Neural cell (in vitro differentiated cells): ENCODE data around the gene ANKRD44. TPM values are rescaled to one million over a fixed set of nuclear protein-coding genes. Genes with fewer than 3 reads are reported as not detected.

Experiments
- H2AFZ ChIP-seq: fragments of 200-600, 300-800 bp; sonication (generic), shearing (Covaris generic); 2 replicates; pipeline ENCODE4 v1.6.0; 2014; ENCODE audit warnings: low read depth, mild to moderate bottlenecking, antibody characterized with exemption, low read length, moderate library complexity
- H3F3A ChIP-seq: fragments of 200-600 bp; shearing (Covaris generic); 2 replicates; pipeline ENCODE4 v1.6.1; 2016; ENCODE audit warnings: mild to moderate bottlenecking, moderate library complexity, mixed read lengths, antibody characterized with exemption, low read length; ENCODE audit not compliant: insufficient read depth, poor library complexity, severe bottlenecking
- H3K27ac ChIP-seq: fragments of 200-600, 300-800 bp; sonication (generic), shearing (Covaris generic); 2 replicates; pipeline ENCODE4 v1.5.1; 2014; ENCODE audit warnings: mild to moderate bottlenecking, low read length, moderate library complexity
- H3K27me3 ChIP-seq: fragments of 300-800, 200-600 bp; sonication (generic), shearing (Covaris generic); 2 replicates; pipeline ENCODE4 v1.6.0; 2014; ENCODE audit warnings: mild to moderate bottlenecking, low read depth, low read length, moderate library complexity; ENCODE audit not compliant: insufficient read depth
- H3K36me3 ChIP-seq: fragments of 300-800, 200-600 bp; sonication (generic), shearing (Covaris generic); 2 replicates; pipeline ENCODE4 v1.5.1; 2014; ENCODE audit warnings: mild to moderate bottlenecking, antibody characterized with exemption, low read length, moderate library complexity; ENCODE audit not compliant: insufficient read depth
- H3K4me2 ChIP-seq: fragments of 300-800, 200-600 bp; sonication (generic), shearing (Covaris generic); 2 replicates; pipeline ENCODE4 v1.6.0; 2014; ENCODE audit warnings: mild to moderate bottlenecking, low read length
- H3K4me3 ChIP-seq: fragments of 300-800, 200-600 bp; sonication (generic), shearing (Covaris generic); 2 replicates; pipeline ENCODE4 v1.5.1; 2014; ENCODE audit warnings: mild to moderate bottlenecking, low read length, moderate library complexity
- H3K79me2 ChIP-seq: fragments of 200-600 bp; shearing (Covaris generic); replicated peaks from 2 replicates; pipeline ENCODE4 v1.6.0; 2014; ENCODE audit warnings: mild to moderate bottlenecking, low read length, moderate library complexity; ENCODE audit not compliant: insufficient read depth
- H3K9ac ChIP-seq: fragments of 300-800, 200-600 bp; sonication (generic), shearing (Covaris generic); 2 replicates; pipeline ENCODE4 v1.6.1; 2016; ENCODE audit warnings: mild to moderate bottlenecking, low read length, mixed read lengths
- H3K9me2 ChIP-seq: fragments of 200-600 bp; shearing (Covaris generic); 2 replicates; pipeline ENCODE4 v1.6.1; 2016; ENCODE audit warnings: mild to moderate bottlenecking, low read length, mixed read lengths; ENCODE audit not compliant: insufficient read depth
- H3K9me3 ChIP-seq: fragments of 200-600, 300-800 bp; sonication (generic), shearing (Covaris generic); 2 replicates; pipeline ENCODE4 v1.6.1; 2016; ENCODE audit warnings: mild to moderate bottlenecking, mixed run types, low read length, moderate library complexity, mixed read lengths
- H4K20me1 ChIP-seq: fragments of 200-600 bp; shearing (Covaris generic); 2 replicates; pipeline ENCODE4 v1.6.1; 2016; ENCODE audit warnings: mild to moderate bottlenecking, mixed run types; ENCODE audit not compliant: insufficient read depth
- CTCF ChIP-seq: fragments of 450-650 bp; IDR thresholded peaks from 2 replicates; pipeline ENCODE4 v1.5.1; 2014; ENCODE audit warnings: antibody characterized with exemption, mild to moderate bottlenecking, moderate library complexity; ENCODE audit not compliant: poor library complexity, severe bottlenecking
- EP300 ChIP-seq: fragments of 450-650 bp; conservative IDR thresholded peaks from 2 replicates; pipeline ENCODE4 v1.6.1; 2014; ENCODE audit warnings: antibody characterized with exemption, mild to moderate bottlenecking, moderate library complexity; ENCODE audit not compliant: poor library complexity, severe bottlenecking
- EZH2 ChIP-seq: fragments of 200-600, 300-800 bp; shearing (Covaris generic), sonication (generic); IDR thresholded peaks from 2 replicates; pipeline ENCODE4 v1.6.1; 2014; ENCODE audit warnings: antibody characterized with exemption, low read length, borderline replicate concordance, mild to moderate bottlenecking; ENCODE audit not compliant: insufficient read depth, poor library complexity, severe bottlenecking
- MXI1 ChIP-seq: fragments of 450-650 bp; conservative IDR thresholded peaks from 2 replicates; pipeline ENCODE4 v1.6.1; 2014; ENCODE audit warnings: antibody characterized with exemption, mild to moderate bottlenecking; ENCODE audit not compliant: poor library complexity, severe bottlenecking
- POLR2AphosphoS5 ChIP-seq: IDR thresholded peaks from 2 replicates; pipeline ENCODE4 v1.6.1; 2012
- RAD21 ChIP-seq: fragments of 450-650 bp; conservative IDR thresholded peaks from 2 replicates; pipeline ENCODE4 v1.6.1; 2014; ENCODE audit warnings: antibody characterized with exemption, mild to moderate bottlenecking, moderate library complexity
- REST ChIP-seq: IDR thresholded peaks from 2 replicates; pipeline ENCODE4 v1.6.1; 2012; ENCODE audit warnings: borderline replicate concordance
- SMC3 ChIP-seq: fragments of 450-650 bp; conservative IDR thresholded peaks from 2 replicates; pipeline ENCODE4 v1.6.1; 2014; ENCODE audit warnings: antibody characterized with exemption, mild to moderate bottlenecking, moderate library complexity; ENCODE audit not compliant: poor library complexity
- TAF1 ChIP-seq: IDR thresholded peaks from 2 replicates; pipeline ENCODE4 v1.6.1; 2012; ENCODE audit warnings: low read depth
- polyA plus RNA-seq: library from polyadenylated mRNA; depleted of rRNA; stranded (reverse); fragments of >200 nt; gene quantifications from 2 replicates; pipeline ENCODE4 v1.2.3, GENCODE V29; 2014

Gene ANKRD44
- polyA plus RNA-seq, 1 donor from 2014 or later = 94.3 TPM

GRCh38 chr2:197007716-197008628 is 302.6 kb downstream of the ANKRD44 start:
- Histone ChIP-seq H3K9ac (no peak overlapping the region), H3K36me3 (no peaks in the 10 kb centered on the region), H2AFZ (peak overlapping the region; percentile 0), H3K9me2 (no peaks in the 10 kb centered on the region), H3K9me3 (no peaks in the 10 kb centered on the region), H3K79me2 (no peaks in the 10 kb centered on the region), H3F3A (peaks cover 3% of the 10 kb centered on the region), H4K20me1 (no peaks in the 10 kb centered on the region), H3K4me2 (peak overlapping the region; percentile 6), H3K4me3 (no peak overlapping the region), H3K27ac (peak overlapping the region; percentile 55), H3K27me3 (no peaks in the 10 kb centered on the region)
- TF ChIP-seq CTCF = no peak
- TF ChIP-seq REST = no peak
- no peak for TF ChIP-seq POLR2AphosphoS5
- TF ChIP-seq TAF1 = no peak
- no peak for TF ChIP-seq MXI1
- no peak for TF ChIP-seq EP300
- TF ChIP-seq SMC3 = no peak
- TF ChIP-seq RAD21 = no peak
- TF ChIP-seq EZH2 = no peak

- Histone ChIP-seq H3F3A (no peaks in the 10 kb centered on the region), H4K20me1 (no peaks in the 10 kb centered on the region), H3K36me3 (no peaks in the 10 kb centered on the region), H3K4me3 (no peak overlapping the region), H3K9me2 (no peaks in the 10 kb centered on the region), H3K9me3 (no peaks in the 10 kb centered on the region), H3K9ac (no peak overlapping the region), H3K79me2 (no peaks in the 10 kb centered on the region), H3K4me2 (no peak overlapping the region), H2AFZ (no peak overlapping the region), H3K27me3 (no peaks in the 10 kb centered on the region), H3K27ac (no peak overlapping the region)
- TF ChIP-seq REST = no peak
- TF ChIP-seq POLR2AphosphoS5 = no peak
- no peak for TF ChIP-seq EP300
- TF ChIP-seq SMC3 = no peak
These were observed 308.7 kb downstream of the ANKRD44 start for GRCh38 chr2:197001921-197002320.
